Measurements from ENCODE around the gene PTPRJ.

Gene PTPRJ

DNA sequence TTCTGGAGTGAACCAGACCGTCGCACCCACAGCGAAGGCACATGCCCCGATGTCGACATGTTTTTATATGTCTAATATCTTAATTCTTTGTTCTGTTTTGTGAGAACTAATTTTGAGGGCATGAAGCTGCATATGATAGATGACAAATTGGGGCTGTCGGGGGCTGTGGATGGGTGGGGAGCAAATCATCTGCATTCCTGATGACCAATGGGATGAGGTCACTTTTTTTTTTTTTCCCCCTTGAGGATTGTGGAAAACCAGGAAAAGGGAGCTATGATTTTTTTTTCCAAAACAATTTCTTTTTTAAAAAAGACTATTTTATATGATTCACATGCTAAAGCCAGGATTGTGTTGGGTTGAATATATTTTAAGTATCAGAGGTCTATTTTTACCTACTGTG, 187.0 kb downstream of the PTPRJ start:
- TF ChIP-seq, protein P1, sequence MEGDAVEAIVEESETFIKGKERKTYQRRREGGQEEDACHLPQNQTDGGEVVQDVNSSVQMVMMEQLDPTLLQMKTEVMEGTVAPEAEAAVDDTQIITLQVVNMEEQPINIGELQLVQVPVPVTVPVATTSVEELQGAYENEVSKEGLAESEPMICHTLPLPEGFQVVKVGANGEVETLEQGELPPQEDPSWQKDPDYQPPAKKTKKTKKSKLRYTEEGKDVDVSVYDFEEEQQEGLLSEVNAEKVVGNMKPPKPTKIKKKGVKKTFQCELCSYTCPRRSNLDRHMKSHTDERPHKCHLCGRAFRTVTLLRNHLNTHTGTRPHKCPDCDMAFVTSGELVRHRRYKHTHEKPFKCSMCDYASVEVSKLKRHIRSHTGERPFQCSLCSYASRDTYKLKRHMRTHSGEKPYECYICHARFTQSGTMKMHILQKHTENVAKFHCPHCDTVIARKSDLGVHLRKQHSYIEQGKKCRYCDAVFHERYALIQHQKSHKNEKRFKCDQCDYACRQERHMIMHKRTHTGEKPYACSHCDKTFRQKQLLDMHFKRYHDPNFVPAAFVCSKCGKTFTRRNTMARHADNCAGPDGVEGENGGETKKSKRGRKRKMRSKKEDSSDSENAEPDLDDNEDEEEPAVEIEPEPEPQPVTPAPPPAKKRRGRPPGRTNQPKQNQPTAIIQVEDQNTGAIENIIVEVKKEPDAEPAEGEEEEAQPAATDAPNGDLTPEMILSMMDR (conservative IDR thresholded peaks at IDR 0.05; ENCODE audit: low read length): no peak
- no peak for TF ChIP-seq EZH2phosphoT487 (IDR thresholded peaks at IDR 0.05; ENCODE audit: borderline replicate concordance)
- Histone ChIP-seq H3F3A (ENCODE audit: low read depth) (no peaks in the 10 kb centered on the region), H3K27me3 (ENCODE audit: insufficient read depth, low read length, poor library complexity, severe bottlenecking) (no peaks in the 10 kb centered on the region)

DNA sequence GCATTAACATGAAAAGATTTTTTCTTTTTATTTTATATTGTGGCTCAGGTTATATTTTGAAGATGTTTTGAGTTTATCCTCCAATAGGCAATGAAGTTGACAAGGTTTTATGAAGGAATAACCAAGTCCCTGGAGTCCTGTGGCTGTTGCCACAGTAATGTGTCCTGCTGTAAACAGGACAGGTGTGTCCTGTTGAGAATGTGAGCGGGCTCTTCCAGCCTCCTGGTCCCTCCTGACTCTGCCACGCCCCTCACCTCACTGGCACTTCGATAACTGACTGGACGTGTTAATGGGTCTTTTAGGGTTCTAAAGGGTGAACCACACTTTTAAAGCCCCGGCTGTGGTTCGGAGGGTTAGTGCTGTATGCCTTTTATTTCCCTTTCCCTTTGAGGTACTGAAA, 188.5 kb downstream of the PTPRJ start:
- H3K27me3 ChIP-seq (ENCODE audit: insufficient read depth, low read length, poor library complexity, severe bottlenecking): no peaks in the 10 kb centered on the region
- no peaks in the 10 kb centered on the region for H3K9me3 ChIP-seq (ENCODE audit: insufficient read depth, low read depth, low read length)
- H3K4me1 ChIP-seq (ENCODE audit: insufficient read depth, low read length, poor library complexity, severe bottlenecking): no peaks in the 10 kb centered on the region
- H3K4me2 ChIP-seq (ENCODE audit: low read depth, low read length, poor library complexity, severe bottlenecking): no peak overlapping the region
- no peaks in the 10 kb centered on the region for H3K9me2 ChIP-seq (replicated peaks; ENCODE audit: low read depth, low read length)
- no peak overlapping the region for H2AFZ ChIP-seq (ENCODE audit: low read length)
- no peak overlapping the region for H3K4me3 ChIP-seq (ENCODE audit: low read length, poor library complexity, severe bottlenecking)
- H3K9ac ChIP-seq (ENCODE audit: low read depth, low read length, poor library complexity, severe bottlenecking): no peak overlapping the region
- no peaks in the 10 kb centered on the region for H3K79me2 ChIP-seq (ENCODE audit: insufficient read depth, low read length)
- H3F3A ChIP-seq (ENCODE audit: low read depth): no peaks in the 10 kb centered on the region
- TF ChIP-seq, protein P1 (conservative IDR thresholded peaks at IDR 0.05; ENCODE audit: low read length): no peak
- TF ChIP-seq EZH2phosphoT487 (IDR thresholded peaks at IDR 0.05; ENCODE audit: borderline replicate concordance): no peak
- H3K36me3 ChIP-seq (ENCODE audit: insufficient read depth, low read length): no peaks in the 10 kb centered on the region
- H4K20me1 ChIP-seq (ENCODE audit: insufficient read depth, low read length, poor library complexity, severe bottlenecking): no peaks in the 10 kb centered on the region

More for the DNA sequence above, 187.0 kb downstream of the PTPRJ start:
- H3K9me2 ChIP-seq (replicated peaks; ENCODE audit: low read depth, low read length): no peaks in the 10 kb centered on the region
- H2AFZ ChIP-seq (ENCODE audit: low read length): no peak overlapping the region
- no peaks in the 10 kb centered on the region for H3K4me1 ChIP-seq (ENCODE audit: insufficient read depth, low read length, poor library complexity, severe bottlenecking)
- H3K9me3 ChIP-seq (ENCODE audit: insufficient read depth, low read depth, low read length): no peaks in the 10 kb centered on the region
- no peak overlapping the region for H3K9ac ChIP-seq (ENCODE audit: low read depth, low read length, poor library complexity, severe bottlenecking)
- H3K36me3 ChIP-seq (ENCODE audit: insufficient read depth, low read length): no peaks in the 10 kb centered on the region
- H3K79me2 ChIP-seq (ENCODE audit: insufficient read depth, low read length): no peaks in the 10 kb centered on the region
- no peaks in the 10 kb centered on the region for H4K20me1 ChIP-seq (ENCODE audit: insufficient read depth, low read length, poor library complexity, severe bottlenecking)
- no peak overlapping the region for H3K4me3 ChIP-seq (ENCODE audit: low read length, poor library complexity, severe bottlenecking)
- no peak overlapping the region for H3K4me2 ChIP-seq (ENCODE audit: low read depth, low read length, poor library complexity, severe bottlenecking)

DNA sequence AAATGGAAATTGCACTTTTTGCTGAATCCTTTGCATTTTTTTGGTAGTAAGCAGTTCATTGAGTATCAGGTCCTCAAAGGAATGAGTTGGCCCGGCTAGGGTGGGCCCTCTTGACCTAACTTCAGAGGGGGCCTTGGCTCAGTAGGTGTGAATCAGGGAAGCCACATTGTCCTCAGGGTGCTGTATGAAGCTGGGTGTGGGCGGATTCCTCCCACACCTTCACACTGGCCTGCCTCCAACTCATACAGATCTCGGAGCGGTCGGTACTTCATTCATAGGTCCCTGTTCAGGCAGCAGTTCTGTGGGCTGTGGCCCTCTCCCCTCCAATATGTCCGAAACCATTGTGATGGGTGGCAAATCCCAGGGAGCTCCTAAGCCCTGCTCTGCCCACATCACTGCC, 188.9 kb downstream of the PTPRJ start:
- no peaks in the 10 kb centered on the region for H3K4me1 ChIP-seq (ENCODE audit: insufficient read depth, low read length, poor library complexity, severe bottlenecking)
- H3K9ac ChIP-seq (ENCODE audit: low read depth, low read length, poor library complexity, severe bottlenecking): no peak overlapping the region
- H3K27me3 ChIP-seq (ENCODE audit: insufficient read depth, low read length, poor library complexity, severe bottlenecking): no peaks in the 10 kb centered on the region
- no peaks in the 10 kb centered on the region for H3F3A ChIP-seq (ENCODE audit: low read depth)
- H3K4me2 ChIP-seq (ENCODE audit: low read depth, low read length, poor library complexity, severe bottlenecking): no peak overlapping the region
- H4K20me1 ChIP-seq (ENCODE audit: insufficient read depth, low read length, poor library complexity, severe bottlenecking): no peaks in the 10 kb centered on the region
- no peaks in the 10 kb centered on the region for H3K79me2 ChIP-seq (ENCODE audit: insufficient read depth, low read length)
- H3K36me3 ChIP-seq (ENCODE audit: insufficient read depth, low read length): no peaks in the 10 kb centered on the region
- no peak for TF ChIP-seq EZH2phosphoT487 (IDR thresholded peaks at IDR 0.05; ENCODE audit: borderline replicate concordance)
- H3K9me2 ChIP-seq (replicated peaks; ENCODE audit: low read depth, low read length): no peaks in the 10 kb centered on the region
- no peak overlapping the region for H2AFZ ChIP-seq (ENCODE audit: low read length)
- H3K4me3 ChIP-seq (ENCODE audit: low read length, poor library complexity, severe bottlenecking): no peak overlapping the region
- H3K9me3 ChIP-seq (ENCODE audit: insufficient read depth, low read depth, low read length): no peaks in the 10 kb centered on the region

- Histone ChIP-seq H3K36me3 (ENCODE audit: insufficient read depth, low read length) (no peaks in the 10 kb centered on the region), H3K4me3 (ENCODE audit: low read length, poor library complexity, severe bottlenecking) (no peak overlapping the region), H3K4me2 (ENCODE audit: low read depth, low read length, poor library complexity, severe bottlenecking) (no peak overlapping the region), H3F3A (ENCODE audit: low read depth) (no peaks in the 10 kb centered on the region), H2AFZ (ENCODE audit: low read length) (no peak overlapping the region), H3K4me1 (ENCODE audit: insufficient read depth, low read length, poor library complexity, severe bottlenecking) (no peaks in the 10 kb centered on the region), H3K9me3 (ENCODE audit: insufficient read depth, low read depth, low read length) (no peaks in the 10 kb centered on the region), H3K9me2 (replicated peaks; ENCODE audit: low read depth, low read length) (no peaks in the 10 kb centered on the region), H3K9ac (ENCODE audit: low read depth, low read length, poor library complexity, severe bottlenecking) (no peak overlapping the region), H3K79me2 (ENCODE audit: insufficient read depth, low read length) (no peaks in the 10 kb centered on the region), H4K20me1 (ENCODE audit: insufficient read depth, low read length, poor library complexity, severe bottlenecking) (no peaks in the 10 kb centered on the region), H3K27me3 (ENCODE audit: insufficient read depth, low read length, poor library complexity, severe bottlenecking) (no peaks in the 10 kb centered on the region)
- no peak for TF ChIP-seq EZH2phosphoT487 (IDR thresholded peaks at IDR 0.05; ENCODE audit: borderline replicate concordance)
- TF ChIP-seq, protein P1 (conservative IDR thresholded peaks at IDR 0.05; ENCODE audit: low read length): no peak
Measured at GRCh38 chr11:48169717-48170116, 189.4 kb downstream of the PTPRJ start.

Measured in Loucy (cell line).